Astrocyte of the spinal cord (primary cell): ENCODE measurements around the gene LIX1L.

Experiments used
- DNase-seq: peaks from one replicate; pipeline ENCODE4 v3.0.0; 2011; ENCODE audit warnings: low read depth, low spot score
- H3K4me3 ChIP-seq: 2 replicates; pipeline ENCODE4 v1.5.1; 2011; ENCODE audit warnings: low read depth, mild to moderate bottlenecking, low read length, moderate library complexity
- CTCF ChIP-seq: IDR thresholded peaks from 2 replicates; pipeline ENCODE4 v1.5.1; 2012; ENCODE audit warnings: low read depth, mild to moderate bottlenecking, low read length, inconsistent platforms
- in situ Hi-C: cut with HindIII; loops from 2 replicates; pipeline ENCODE4 v1.10.0; 2017; ENCODE audit warnings: low sequenced_read_pairs

LIX1L gene

GRCh38 chr1:145978854-145979745 lies 21.3 kb upstream of the LIX1L start:
- peak; percentile 28 for TF ChIP-seq CTCF
- peak overlapping the region; percentile 9 for H3K4me3 ChIP-seq
- in situ Hi-C loops = no loop called here
- DNase-seq = peak; percentile 100

- in situ Hi-C loops = no loop called here
- H3K4me3 ChIP-seq = no peak overlapping the region
Measured at GRCh38 chr1:145978471-145978853, 20.6 kb upstream of the LIX1L start.

GRCh38 chr1:145977486-145978470 lies 20.0 kb upstream of the LIX1L start:
- in situ Hi-C loops = no loop called here
- peak; percentile 86 for TF ChIP-seq CTCF
- H3K4me3 ChIP-seq = no peak overlapping the region
- peak; percentile 81 for DNase-seq

More at GRCh38 chr1:145978471-145978853, 20.6 kb upstream of the LIX1L start:
- no peak for TF ChIP-seq CTCF
- no peak for DNase-seq

DNA sequence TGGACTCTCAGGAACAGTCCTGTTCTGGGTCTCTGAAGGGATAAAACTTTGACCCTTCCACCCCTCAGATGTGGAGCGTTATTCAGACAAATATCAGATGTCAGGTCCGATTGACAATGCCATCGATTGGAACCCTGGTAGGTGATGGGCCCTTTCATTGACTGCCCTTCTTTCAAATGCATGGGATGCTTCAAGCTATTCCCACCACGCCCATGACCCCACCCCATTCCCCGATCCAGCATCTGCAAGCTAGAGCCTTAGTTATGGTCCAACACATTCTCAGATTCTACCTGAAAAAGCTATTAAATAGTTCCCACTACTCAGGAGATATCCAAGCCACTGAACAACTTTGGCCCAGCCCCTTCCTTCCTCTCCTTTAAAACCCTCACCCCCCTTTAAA lies 19.2 kb upstream of the LIX1L start:
- no peak overlapping the region for H3K4me3 ChIP-seq
- no peak for TF ChIP-seq CTCF
- DNase-seq = no peak
- in situ Hi-C loops = no loop called here

- DNase-seq = no peak
- no peak for TF ChIP-seq CTCF
- in situ Hi-C loops = no loop called here
Measured at GRCh38 chr1:145975216-145975615, 17.4 kb upstream of the LIX1L start.

DNA sequence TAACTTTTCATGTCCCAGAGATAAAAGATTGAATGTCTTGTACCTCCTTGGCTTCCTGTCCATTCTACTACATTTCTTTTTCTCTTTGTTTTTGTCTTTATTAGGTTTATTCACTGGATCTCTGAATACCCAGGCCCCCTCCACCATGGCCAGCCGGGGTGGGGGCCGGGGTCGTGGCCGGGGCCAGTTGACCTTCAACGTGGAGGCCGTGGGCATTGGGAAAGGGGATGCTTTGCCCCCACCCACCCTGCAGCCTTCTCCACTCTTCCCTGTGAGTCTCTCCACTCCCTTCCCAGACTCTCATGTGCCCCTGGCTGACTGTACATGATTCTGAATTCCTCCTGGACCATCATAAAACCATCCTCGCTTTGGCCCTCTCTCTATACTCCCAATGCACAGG lies 16.9 kb upstream of the LIX1L start:
- no peak overlapping the region for H3K4me3 ChIP-seq
- TF ChIP-seq CTCF = no peak
- no peak for DNase-seq
- in situ Hi-C loops = no loop called here

More at GRCh38 chr1:145975216-145975615, 17.4 kb upstream of the LIX1L start:
- no peak overlapping the region for H3K4me3 ChIP-seq
